NCI-H510A (cell line): Measurements from ENCODE around the gene ANK2.
A peak's percentile ranks its signal among the peaks of the same experiment; 100 is the strongest.

Experiments used
- DNase-seq: peaks from one replicate; lab custom pipeline; 2025; lab: John Stamatoyannopoulos, UW

Gene ANK2

GRCh38 chr4:113094802-113095201 lies 45.3 kb downstream of the ANK2 start:
- no peak for DNase-seq

DNA sequence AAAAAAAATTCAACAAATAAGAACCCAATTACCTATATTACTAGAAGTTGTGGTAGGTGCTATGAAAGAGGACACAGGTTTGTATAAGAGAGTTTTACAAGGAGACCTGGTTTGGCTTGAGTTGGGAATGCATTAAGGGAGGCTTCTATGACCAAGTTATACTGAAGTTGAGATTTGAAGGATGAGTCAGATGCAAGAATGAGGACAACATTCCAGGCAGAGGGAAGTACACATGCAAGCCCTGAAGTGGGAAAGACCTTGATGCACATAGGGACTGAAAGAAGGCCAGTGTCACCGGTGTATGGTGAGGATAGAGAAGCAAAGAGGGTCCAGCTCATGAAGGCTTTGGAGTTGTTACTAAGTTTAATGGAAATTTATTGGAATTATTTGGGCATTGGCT lies 52.2 kb downstream of the ANK2 start:
- DNase-seq: no peak

DNA sequence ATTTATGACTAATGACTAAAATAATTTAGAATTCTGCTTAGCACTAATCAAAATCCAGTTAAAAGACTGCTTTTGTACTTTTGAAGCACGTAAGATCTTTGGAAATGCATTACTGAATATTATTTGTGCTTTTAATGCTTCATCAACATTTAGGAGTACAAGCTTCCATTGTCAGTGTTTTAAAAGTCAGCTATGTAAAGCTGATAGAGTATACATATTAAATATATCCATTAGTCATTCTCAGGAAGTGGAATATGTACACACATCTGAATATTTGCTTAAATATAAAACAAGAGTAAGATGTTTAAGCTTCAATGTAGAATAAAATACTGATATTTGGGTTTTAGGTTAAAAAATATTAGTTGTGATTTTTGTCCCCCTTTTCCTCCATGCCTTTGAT lies 54.1 kb downstream of the ANK2 start:
- no peak for DNase-seq

- no peak for DNase-seq
Measured at GRCh38 chr4:113106108-113106507, 56.7 kb downstream of the ANK2 start.

DNA sequence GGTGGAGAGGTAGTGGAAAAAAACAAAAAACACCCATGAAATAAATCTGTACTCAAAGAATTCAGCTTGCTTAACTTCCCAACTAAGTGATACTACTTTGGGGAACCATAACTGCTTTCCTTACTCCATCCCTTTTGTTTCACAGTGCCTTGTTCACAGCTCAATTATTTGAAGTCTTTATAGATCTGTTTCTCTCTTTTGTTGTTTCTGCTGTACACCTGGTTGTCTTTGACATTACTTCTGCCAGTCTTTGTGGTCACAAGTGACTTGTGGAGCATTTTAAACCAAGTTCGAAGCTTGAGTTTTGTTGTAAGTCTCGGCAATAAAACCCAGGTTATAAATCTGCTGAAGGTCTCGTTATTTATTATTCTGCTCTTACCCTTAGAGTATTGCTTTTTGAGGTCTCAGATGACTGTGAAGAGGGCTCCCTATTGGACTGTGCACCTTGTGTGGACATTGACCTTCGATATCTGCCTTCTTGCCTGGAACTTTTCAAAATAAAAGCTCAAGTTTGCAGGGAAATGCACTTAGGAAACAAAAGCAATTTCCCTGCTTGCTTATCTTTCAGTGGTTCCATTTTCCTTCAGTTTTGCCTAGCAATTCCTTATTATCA lies 59.8 kb downstream of the ANK2 start:
- peak; percentile 14 for DNase-seq

GRCh38 chr4:113112338-113112978 lies 63.0 kb downstream of the ANK2 start:
- no peak for DNase-seq

DNA sequence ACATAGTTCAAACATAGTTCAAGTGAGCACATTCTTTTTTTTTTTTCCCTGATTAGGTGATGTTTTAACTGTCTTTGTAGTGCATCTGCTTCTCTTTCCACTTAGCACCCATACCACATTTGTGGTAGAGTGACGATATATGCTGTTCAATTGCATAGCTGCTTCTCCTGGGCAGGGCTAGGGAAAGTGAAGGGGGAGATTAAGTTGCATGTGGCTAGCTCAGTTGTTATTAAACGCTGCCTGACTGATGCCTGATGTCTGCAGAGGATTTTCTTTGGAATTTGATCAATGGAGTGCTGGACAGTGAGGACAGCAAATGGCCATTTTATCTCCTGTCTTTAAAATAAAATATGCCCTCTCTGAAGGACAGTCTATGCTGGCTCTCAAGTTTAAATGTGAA lies 63.7 kb downstream of the ANK2 start:
- DNase-seq: no peak

GRCh38 chr4:113114884-113115283 lies 65.4 kb downstream of the ANK2 start:
- DNase-seq: no peak

GRCh38 chr4:113116414-113117357 lies 67.2 kb downstream of the ANK2 start:
- DNase-seq: peak; percentile 5

GRCh38 chr4:113117358-113117702 lies 67.9 kb downstream of the ANK2 start:
- no peak for DNase-seq

DNA sequence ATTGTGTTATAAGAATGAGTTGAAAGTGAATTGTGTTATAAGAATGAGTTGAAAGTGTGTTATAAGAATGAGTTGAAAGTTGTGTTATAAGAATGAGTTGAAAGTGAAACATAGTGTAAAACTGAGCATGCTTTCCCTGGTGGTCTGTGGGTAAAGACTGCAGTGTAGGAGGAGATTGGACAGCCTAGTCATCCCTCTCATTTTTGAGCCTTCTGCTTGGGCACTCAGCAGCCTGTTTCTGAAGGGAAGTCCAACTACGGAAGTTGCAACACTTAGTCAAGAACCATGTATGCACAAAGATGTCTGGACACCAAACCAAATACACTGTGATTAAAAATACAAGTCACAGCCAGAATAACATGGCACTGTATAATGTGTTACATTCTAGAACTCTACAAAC lies 72.6 kb downstream of the ANK2 start:
- no peak for DNase-seq

- DNase-seq: no peak
Measured at GRCh38 chr4:113125418-113125817, 76.0 kb downstream of the ANK2 start.

GRCh38 chr4:113131136-113131535 lies 81.7 kb downstream of the ANK2 start:
- DNase-seq: no peak

DNA sequence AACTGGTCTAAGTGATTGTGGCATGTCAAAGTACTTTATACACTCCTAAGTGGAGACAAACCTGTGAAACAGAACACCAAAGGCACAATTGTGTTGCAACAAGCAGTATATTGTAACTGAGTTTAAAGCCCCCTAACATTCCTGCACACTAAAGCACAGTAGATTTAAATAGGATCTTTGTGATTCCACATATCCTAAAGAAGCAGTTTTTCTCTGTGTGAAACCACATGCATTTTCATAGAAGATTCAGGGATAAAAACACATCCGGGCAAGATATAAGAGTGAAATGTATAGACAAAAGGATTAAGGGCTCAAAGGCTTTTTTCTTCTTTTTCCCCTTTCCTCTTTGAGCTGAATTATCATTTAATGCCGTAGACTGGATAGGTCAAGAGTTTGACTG lies 82.2 kb downstream of the ANK2 start:
- DNase-seq: no peak

GRCh38 chr4:113141901-113142346 lies 92.5 kb downstream of the ANK2 start:
- peak; percentile 14 for DNase-seq

DNA sequence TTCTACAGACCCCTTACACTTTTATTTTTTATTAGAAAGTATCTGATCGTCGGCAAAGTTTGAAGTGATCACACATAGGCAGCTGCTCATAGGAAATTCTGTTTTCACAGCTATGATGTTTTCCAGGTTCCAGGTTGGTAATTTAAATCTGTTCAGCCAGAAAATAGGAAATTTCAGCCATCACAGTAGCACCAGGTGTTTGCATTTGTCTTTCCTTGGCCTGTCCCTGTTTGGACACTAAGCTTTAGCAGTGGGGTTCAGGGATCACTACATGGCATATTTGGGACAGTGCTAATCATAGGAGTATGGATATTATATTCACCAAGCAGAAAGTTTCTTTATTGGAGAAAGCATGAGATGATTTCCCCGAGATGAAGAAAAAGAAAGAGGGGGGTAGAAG lies 92.9 kb downstream of the ANK2 start:
- DNase-seq: no peak

DNA sequence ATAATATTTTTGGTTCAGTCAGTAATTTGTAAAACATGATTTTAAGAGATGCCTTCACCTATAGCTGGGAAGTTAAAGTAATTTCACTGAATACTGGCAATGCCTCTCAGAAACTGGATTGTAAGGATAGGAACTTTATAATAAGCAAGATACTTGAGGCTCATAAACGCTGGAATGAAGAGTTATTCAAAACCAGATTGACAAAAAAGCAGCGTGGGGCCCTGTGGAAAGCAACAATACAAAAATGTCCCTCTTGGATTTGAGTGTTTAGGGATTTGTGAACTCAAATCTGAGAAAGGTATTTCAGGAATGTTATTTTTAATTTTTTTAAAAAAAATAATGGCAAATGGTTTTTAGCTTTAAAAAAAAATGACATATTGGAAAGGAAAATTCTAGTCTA lies 94.6 kb downstream of the ANK2 start:
- DNase-seq: no peak

DNA sequence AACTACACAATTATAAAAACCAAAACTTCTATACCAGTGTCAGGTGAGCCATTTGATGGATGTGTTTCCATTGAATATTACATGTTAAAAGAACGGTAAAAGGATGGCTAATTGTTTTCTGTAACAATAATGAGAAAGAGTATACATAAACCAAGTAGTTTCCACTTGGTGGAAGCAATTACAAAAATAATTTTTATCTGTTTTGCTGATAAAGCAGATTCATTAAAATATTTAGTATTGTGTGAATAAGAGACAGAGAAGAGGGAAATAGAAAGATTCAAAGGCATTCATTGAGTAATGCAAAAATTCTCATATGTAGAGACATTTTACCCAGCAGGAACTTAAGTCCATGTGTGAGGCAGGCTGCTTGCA lies 95.7 kb downstream of the ANK2 start:
- DNase-seq: no peak

GRCh38 chr4:113145519-113146291 lies 96.3 kb downstream of the ANK2 start:
- DNase-seq: no peak

GRCh38 chr4:113146876-113147358 lies 97.5 kb downstream of the ANK2 start:
- DNase-seq: no peak

DNA sequence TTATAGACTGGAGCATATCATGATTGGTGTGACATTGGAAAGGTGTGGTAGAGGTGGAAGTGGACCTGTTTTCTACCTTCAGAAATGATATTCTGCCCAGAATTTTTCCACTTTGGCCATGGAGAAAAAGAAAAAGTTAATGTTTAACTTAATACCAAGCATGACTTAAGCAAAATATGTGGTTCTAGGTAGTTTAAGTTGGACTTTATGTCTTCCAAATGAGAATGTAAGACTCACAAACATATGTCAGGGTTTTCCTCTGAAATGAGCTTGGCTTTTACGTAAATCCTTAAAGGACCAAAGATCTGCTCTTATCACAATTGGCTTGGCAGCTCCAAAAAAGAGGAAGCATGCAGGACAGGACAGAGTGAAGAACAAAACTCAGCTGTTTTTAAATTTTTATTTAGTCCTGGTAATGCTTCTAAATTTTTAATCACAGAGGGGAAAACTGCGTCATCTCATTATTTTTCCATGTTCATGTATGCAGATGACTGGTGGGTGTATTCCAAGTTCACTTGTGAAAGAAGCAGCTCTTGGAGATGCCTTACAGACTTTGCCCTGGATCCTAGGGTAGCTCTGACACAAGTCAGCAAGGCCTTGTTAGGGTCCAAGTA lies 98.2 kb downstream of the ANK2 start:
- DNase-seq: no peak

GRCh38 chr4:113148925-113149324 lies 99.5 kb downstream of the ANK2 start:
- DNase-seq: peak; percentile 8
